COLO829 (cell line): ENCODE data around the gene GNAT2.

Experiments used
- DNase-seq: peaks from one replicate; pipeline ENCODE4 v3.0.0; 2012; ENCODE audit warnings: low spot score

Gene GNAT2

DNA sequence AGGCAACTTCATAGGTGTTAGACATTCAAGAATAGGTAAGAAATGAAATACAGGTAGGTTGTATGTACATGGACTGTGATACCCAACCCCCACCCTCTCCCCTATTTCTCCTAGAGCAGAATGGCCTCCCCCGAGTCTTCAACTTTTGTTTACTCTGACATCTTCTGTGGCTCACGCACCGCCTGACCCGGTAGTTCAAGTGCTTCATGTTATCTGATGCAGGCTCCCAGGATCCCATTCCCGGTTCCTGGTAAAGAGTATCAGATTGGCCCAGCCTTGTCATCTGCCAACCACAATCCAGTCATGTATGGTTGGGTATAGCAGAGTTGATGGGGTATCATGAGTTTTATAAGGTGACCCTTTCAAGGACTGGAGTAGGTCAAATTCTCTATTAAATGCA lies 61.9 kb downstream of the GNAT2 start:
- DNase-seq: no peak

DNA sequence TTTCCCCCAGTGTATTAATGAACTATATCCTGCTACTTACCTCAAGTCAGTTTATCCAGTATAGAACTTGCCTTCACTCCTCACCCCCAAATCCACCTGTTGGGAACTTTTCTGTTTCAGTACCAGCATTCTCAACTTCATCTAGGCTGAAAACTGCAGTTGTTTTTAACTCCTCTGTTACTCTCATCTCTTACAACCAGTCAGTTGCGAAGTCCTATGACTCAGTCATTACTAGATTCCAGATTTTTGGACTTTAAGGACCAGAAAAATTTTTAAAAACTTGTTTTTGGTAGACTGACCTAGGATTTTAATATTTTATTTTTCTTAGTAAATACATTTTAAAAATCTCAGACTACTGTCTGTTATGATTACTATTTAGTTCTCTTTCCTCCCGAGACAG lies 62.9 kb downstream of the GNAT2 start:
- no peak for DNase-seq
